GM12878 (cell line): ENCODE results near the gene HS6ST3. TPM values are rescaled to one million over a fixed set of nuclear protein-coding genes. Genes with fewer than 3 reads are reported as not detected.

Experiments
- ATAC-seq: fragments of 200-7000 bp; cut with Tn5 transposase; 3 replicates; pipeline ENCODE4 v1.9.1; 2020; ENCODE audit warnings: mild to moderate bottlenecking, moderate library complexity
- BruUV-seq: library from RNA; stranded (reverse); fragments of 400-500 nt; replicated peaks from 2 replicates; lab custom pipeline; 2021; lab: Mats Ljungman, UMichigan
- CTCF ChIA-PET: fragments of 300-600 bp; sonication (Branson Sonifier 250); formaldehyde crosslinking; extraction: SDS; loops from one replicate; lab custom pipeline; 2021; ENCODE audit warnings: inconsistent platforms; lab: Yijun Ruan, JAX
- POLR2A ChIA-PET: fragments of 350-600 bp; formaldehyde crosslinking; extraction: SDS; loops from one replicate; lab custom pipeline; 2021; ENCODE audit warnings: inconsistent platforms; lab: Charles Lee
- RAD21 ChIA-PET: fragments of 300-600 bp; sonication (Branson Sonifier 250); formaldehyde crosslinking; loops from one replicate; lab custom pipeline; 2023; ENCODE audit warnings: antibody characterized with exemption; ENCODE audit not compliant: unreplicated experiment; lab: Charles Lee
- SMC1A ChIA-PET: fragments of 300-600 bp; sonication (Branson Sonifier 250); formaldehyde crosslinking; loops from one replicate; lab custom pipeline; 2023; ENCODE audit not compliant: unreplicated experiment, uncharacterized antibody; lab: Charles Lee
- DNase-seq: peaks from one replicate; pipeline ENCODE4 v3.0.0-alpha.2; 2011; ENCODE audit warnings: low read depth, low spot score
- FAIRE-seq: peaks from 3 replicates; lab custom pipeline; 2011; peaks lifted over from hg19 to GRCh38; lab: Jason Lieb, UNC
- H2AFZ ChIP-seq: 2 replicates; pipeline ENCODE4 v1.6.0; 2011; ENCODE audit warnings: low read depth, low read length, control low read depth; ENCODE audit not compliant: control insufficient read depth
- H3K27ac ChIP-seq: 2 replicates; pipeline ENCODE4 v1.5.1; 2011; ENCODE audit warnings: control low read depth; ENCODE audit not compliant: control insufficient read depth, insufficient read depth
- H3K27me3 ChIP-seq, 2 experiments: replicated peaks in 1 of 2; 2 replicates each; pipeline versions ENCODE4 v1.6.0 to v1.6.1; 2011; ENCODE audit warnings: low read length in 1 of 2; ENCODE audit not compliant: control insufficient read depth in 2 of 2, insufficient read depth in 2 of 2
- H3K36me3 ChIP-seq, 2 experiments: 2 replicates each; pipeline ENCODE4 v1.5.1; 2011; ENCODE audit warnings: low read length in 1 of 2; ENCODE audit not compliant: control insufficient read depth in 2 of 2, insufficient read depth in 2 of 2
- H3K4me1 ChIP-seq: 2 replicates; pipeline ENCODE4 v1.6.1; 2011; ENCODE audit warnings: mild to moderate bottlenecking, low read length, moderate library complexity, mixed read lengths; ENCODE audit not compliant: control insufficient read depth, insufficient read depth
- H3K4me2 ChIP-seq: 2 replicates; pipeline ENCODE4 v1.6.0; 2011; ENCODE audit warnings: control low read depth; ENCODE audit not compliant: control insufficient read depth, insufficient read depth
- H3K4me3 ChIP-seq: fragments of 200-600 bp; sonication (generic); 2 replicates; pipeline ENCODE4 v1.5.1; 2016
- H3K79me2 ChIP-seq: 2 replicates; pipeline ENCODE4 v1.6.0; 2011; ENCODE audit warnings: low read length; ENCODE audit not compliant: control insufficient read depth, insufficient read depth
- H3K9ac ChIP-seq: 2 replicates; pipeline ENCODE4 v1.8.0; 2011; ENCODE audit warnings: low read length, control low read depth, mixed read lengths; ENCODE audit not compliant: control insufficient read depth, insufficient read depth
- H3K9me3 ChIP-seq: replicated peaks from 3 replicates; pipeline ENCODE4 v1.5.1; 2011; ENCODE audit warnings: mild to moderate bottlenecking, low read length; ENCODE audit not compliant: control insufficient read depth, insufficient read depth
- H4K20me1 ChIP-seq: 2 replicates; pipeline ENCODE4 v1.6.0; 2011; ENCODE audit not compliant: control insufficient read depth, insufficient read depth
- CUX1 ChIP-seq: IDR thresholded peaks from 2 replicates; pipeline ENCODE4 v1.6.1; 2012; ENCODE audit warnings: improper control_type of control experiment, low read depth, low read length; ENCODE audit not compliant: insufficient replicate concordance
- EP300 ChIP-seq, 2 experiments: fragments of 150-350 bp in 1 of 2; IDR thresholded peaks; 2 replicates each; pipeline ENCODE4 v1.6.1; 2011 to 2012; ENCODE audit warnings: low read depth in 2 of 2, low read length in 2 of 2, borderline replicate concordance in 1 of 2, improper control_type of control experiment in 1 of 2, inconsistent platforms in 1 of 2; ENCODE audit not compliant: control insufficient read depth in 1 of 2
- HDGF ChIP-seq: fragments of 450-650 bp; IDR thresholded peaks from 2 replicates; pipeline ENCODE4 v1.6.1; 2016; ENCODE audit warnings: antibody characterized with exemption
- MAX ChIP-seq: IDR thresholded peaks from 2 replicates; pipeline ENCODE4 v1.6.1; 2012; ENCODE audit warnings: low read depth, low read length, improper control_type of control experiment
- PBX3 ChIP-seq: IDR thresholded peaks from 2 replicates; pipeline ENCODE4 v1.6.1; 2011; ENCODE audit warnings: mild to moderate bottlenecking, low read depth, low read length, moderate library complexity; ENCODE audit not compliant: insufficient replicate concordance
- SRF ChIP-seq, 2 experiments: IDR thresholded peaks; 2 replicates each; pipeline ENCODE4 v1.6.1; 2011; ENCODE audit warnings: low read depth in 2 of 2, low read length in 2 of 2, mild to moderate bottlenecking in 1 of 2, moderate library complexity in 1 of 2
- USF1 ChIP-seq: IDR thresholded peaks from 2 replicates; pipeline ENCODE4 v1.6.1; 2011; ENCODE audit warnings: borderline replicate concordance, low read depth, mild to moderate bottlenecking, moderate library complexity, mixed read lengths, low read length; ENCODE audit not compliant: insufficient read depth; ENCODE audit errors: extremely low read length
- WRNIP1 ChIP-seq: IDR thresholded peaks from 2 replicates; pipeline ENCODE4 v1.6.1; 2011; ENCODE audit warnings: low read depth, low read length, improper control_type of control experiment, borderline replicate concordance
- WGBS: methylation state at CpG from one replicate; pipeline ENCODE4 v1.1.6; 2016; ENCODE audit warnings: low lambda C conversion rate; ENCODE audit not compliant: insufficient replicate concordance, insufficient coverage; ENCODE audit errors: missing lambda C conversion rate; 5-methylcytosine and 5-hydroxymethylcytosine counted together
- in situ Hi-C: fragments of 300-500 bp; cut with MboI; formaldehyde crosslinking; loops from 9 replicates; pipeline ENCODE4 v1.14.3; 2018; ENCODE audit warnings: mixed read lengths
- intact Hi-C: fragments of 100-400 bp; cut with micrococcal nuclease; formaldehyde crosslinking; loops from one replicate; pipeline ENCODE4 v1.14.2; 2022; ENCODE audit not compliant: unreplicated experiment
- polyA plus RNA-seq, 11 experiments: library from polyadenylated mRNA; depleted of rRNA in 4 of 11; unstranded in 6 of 11; stranded (reverse) in 5 of 11; fragments of >200 nt; fragmentation: Nextera tagmentation in 4 of 11; fragmentation: Illumina TruSeq in 1 of 11; extraction: Ambion mirVana in 4 of 11; extraction: Trizol in 1 of 11; gene quantifications; 1 replicate in 1 of 11; 2 replicates in 10 of 11; pipeline versions ENCODE4 v1.2.1 to v1.2.3, GENCODE V29; 2011 to 2016; ENCODE audit warnings: inconsistent platforms in 2 of 11, missing spikeins in 2 of 11, low read depth in 1 of 11
- total RNA-seq, 4 experiments: library from RNA; depleted of rRNA in 3 of 4; stranded (reverse); fragments of >200 nt in 3 of 4; fragmentation: Illumina TruSeq in 1 of 4; extraction: Trizol in 1 of 4; gene quantifications; 2 replicates each; pipeline versions ENCODE4 v1.2.1 to v1.2.3, GENCODE V29; 2013 to 2021

The HS6ST3 gene
- total and polyA plus RNA-seq, 10 of the 15 experiments (the other 5 are each of a cell fraction or from before 2014, with no cell fraction given) = under 0.01 to 2.9 TPM; not detected in 8

GRCh38 chr13:96792736-96793403, 703.0 kb downstream of the HS6ST3 start:
- Histone ChIP-seq H3K4me3 (no peak overlapping the region), H3K27me3 (no peaks in the 10 kb centered on the region), H3K9me3 (no peaks in the 10 kb centered on the region), H3K27ac (no peak overlapping the region), H3K9ac (no peak overlapping the region), H3K4me2 (no peak overlapping the region), H3K4me1 (no peaks in the 10 kb centered on the region), H3K79me2 (no peaks in the 10 kb centered on the region), H2AFZ (no peak overlapping the region), H3K36me3 (no peaks in the 10 kb centered on the region), H4K20me1 (no peaks in the 10 kb centered on the region)
- ChIA-PET POLR2A (no interaction called here), CTCF (interaction anchor here (0.6 kb wide), 1 partner anchor 1028 kb away, joined by 3 read pairs; no protein-coding TSS in a partner anchor), RAD21 (no interaction called here), SMC1A (no interaction called here)
- WGBS = 49% methylated on average over 8 of the region's 8 CpGs
- ATAC-seq (no peak), FAIRE-seq (no peak), DNase-seq (no peak)
- no TSS peak for BruUV-seq
- intact Hi-C loops (no loop called here), in situ Hi-C loops (no loop called here)
- TF ChIP-seq PBX3 (no peak), SRF (IDR thresholded peaks at IDR 0.05; ENCODE audit: low read depth in 2 of 2, low read length in 2 of 2) (no peak), USF1 (no peak), EP300 (IDR thresholded peaks at IDR 0.05; ENCODE audit: borderline replicate concordance in 1 of 2, control insufficient read depth in 1 of 2, low read depth in 2 of 2, low read length in 2 of 2) (no peak), WRNIP1 (no peak), HDGF (no peak), MAX (no peak), CUX1 (no peak)
